Muscle layer of colon (tissue), 2 donors: Measurements from ENCODE around the gene GRID2.

Experiments
- H3K27ac ChIP-seq: one replicate; pipeline ENCODE4 v1.7.0; 2013; ENCODE audit warnings: low read depth, mild to moderate bottlenecking, low read length, moderate library complexity
- H3K27me3 ChIP-seq, 2 donors: one replicate each; pipeline ENCODE4 v1.7.0; 2013; ENCODE audit warnings: low read length in 2 of 2, mild to moderate bottlenecking in 2 of 2; ENCODE audit not compliant: insufficient read depth in 2 of 2, control insufficient read depth in 1 of 2
- H3K36me3 ChIP-seq: one replicate; pipeline ENCODE4 v1.7.0; 2013; ENCODE audit warnings: mild to moderate bottlenecking, low read length; ENCODE audit not compliant: insufficient read depth
- H3K4me1 ChIP-seq: one replicate; pipeline ENCODE4 v1.7.0; 2013; ENCODE audit warnings: mild to moderate bottlenecking, low read length; ENCODE audit not compliant: insufficient read depth
- H3K4me3 ChIP-seq, 2 donors: one replicate each; pipeline ENCODE4 v1.7.0; 2013; ENCODE audit warnings: low read length in 2 of 2, low read depth in 1 of 2, mild to moderate bottlenecking in 1 of 2, moderate library complexity in 1 of 2
- H3K9ac ChIP-seq: one replicate; pipeline ENCODE4 v1.7.0; 2013; ENCODE audit warnings: low read length
- H3K9me3 ChIP-seq: one replicate; pipeline ENCODE4 v1.7.0; 2013; ENCODE audit warnings: mild to moderate bottlenecking, low read length
- donor health status: abdominal sarcoma.
- donor health status: Adenocarcinoma of cecum.

Gene GRID2

GRCh38 chr4:92488496-92488895, 184.7 kb downstream of the GRID2 start:
- no peaks in the 10 kb centered on the region for H3K36me3 ChIP-seq
- no peaks in the 10 kb centered on the region for H3K4me1 ChIP-seq
- H3K4me3 ChIP-seq = no peak overlapping the region
- H3K27ac ChIP-seq = no peak overlapping the region
- H3K27me3 ChIP-seq = no peaks in the 10 kb centered on the region
- H3K9ac ChIP-seq = no peak overlapping the region
- no peaks in the 10 kb centered on the region for H3K9me3 ChIP-seq

DNA sequence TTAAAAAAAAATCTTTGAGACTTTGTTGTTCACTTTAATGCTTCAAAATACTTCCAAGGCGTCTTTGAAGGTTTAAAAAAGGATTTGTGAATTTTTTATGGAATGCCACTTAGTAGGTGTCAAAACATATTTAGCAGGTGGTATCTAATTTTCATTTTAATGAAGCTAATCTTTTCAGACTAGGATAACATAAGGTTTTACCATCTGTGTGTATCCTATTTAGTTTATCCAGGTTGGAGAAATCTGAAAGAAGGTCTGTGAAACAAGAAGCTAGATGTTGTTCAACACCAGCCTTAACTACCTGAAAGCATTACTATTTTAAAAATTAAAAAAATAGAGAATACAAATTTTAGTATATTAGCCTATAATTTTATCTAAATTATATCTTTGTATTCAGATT, 193.4 kb downstream of the GRID2 start:
- H3K27ac ChIP-seq = no peak overlapping the region
- H3K27me3 ChIP-seq = no peaks in the 10 kb centered on the region
- no peak overlapping the region for H3K9ac ChIP-seq
- H3K9me3 ChIP-seq = no peaks in the 10 kb centered on the region
- no peaks in the 10 kb centered on the region for H3K4me1 ChIP-seq
- no peak overlapping the region for H3K4me3 ChIP-seq
- no peaks in the 10 kb centered on the region for H3K36me3 ChIP-seq

- no peaks in the 10 kb centered on the region for H3K9me3 ChIP-seq
- H3K4me1 ChIP-seq = no peaks in the 10 kb centered on the region
- no peak overlapping the region for H3K27ac ChIP-seq
- H3K36me3 ChIP-seq = no peaks in the 10 kb centered on the region
- H3K27me3 ChIP-seq = no peaks in the 10 kb centered on the region
- H3K4me3 ChIP-seq = no peak overlapping the region
- no peak overlapping the region for H3K9ac ChIP-seq
Observed at GRCh38 chr4:92501456-92501855, 197.7 kb downstream of the GRID2 start.

DNA sequence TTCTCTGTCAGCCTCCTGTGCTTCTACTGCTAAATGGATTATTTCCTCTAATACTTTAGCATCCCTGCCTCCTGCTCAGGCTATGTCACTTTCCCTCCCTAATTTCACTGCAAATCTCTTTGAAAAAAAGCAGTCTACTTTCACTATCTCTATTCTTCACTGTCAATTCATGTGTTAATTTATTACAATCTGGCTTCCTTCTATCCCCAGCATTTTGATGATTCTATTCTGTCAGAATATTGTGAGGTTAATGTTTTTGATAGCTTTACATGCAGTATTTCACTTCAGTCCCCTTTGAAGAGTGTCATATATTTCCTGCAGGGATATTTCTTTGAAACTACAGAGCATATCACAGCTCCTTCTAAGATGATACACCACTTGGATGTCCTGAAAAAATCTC, 203.2 kb downstream of the GRID2 start:
- no peak overlapping the region for H3K9ac ChIP-seq
- H3K36me3 ChIP-seq = no peaks in the 10 kb centered on the region
- H3K27me3 ChIP-seq = no peaks in the 10 kb centered on the region
- no peak overlapping the region for H3K27ac ChIP-seq
- no peaks in the 10 kb centered on the region for H3K4me1 ChIP-seq
- no peaks in the 10 kb centered on the region for H3K9me3 ChIP-seq
- no peak overlapping the region for H3K4me3 ChIP-seq

GRCh38 chr4:92514627-92515026, 210.9 kb downstream of the GRID2 start:
- Histone ChIP-seq H3K27me3 (no peaks in the 10 kb centered on the region), H3K4me1 (no peaks in the 10 kb centered on the region), H3K36me3 (no peaks in the 10 kb centered on the region), H3K9me3 (no peaks in the 10 kb centered on the region), H3K4me3 (no peak overlapping the region), H3K27ac (no peak overlapping the region), H3K9ac (no peak overlapping the region)

DNA sequence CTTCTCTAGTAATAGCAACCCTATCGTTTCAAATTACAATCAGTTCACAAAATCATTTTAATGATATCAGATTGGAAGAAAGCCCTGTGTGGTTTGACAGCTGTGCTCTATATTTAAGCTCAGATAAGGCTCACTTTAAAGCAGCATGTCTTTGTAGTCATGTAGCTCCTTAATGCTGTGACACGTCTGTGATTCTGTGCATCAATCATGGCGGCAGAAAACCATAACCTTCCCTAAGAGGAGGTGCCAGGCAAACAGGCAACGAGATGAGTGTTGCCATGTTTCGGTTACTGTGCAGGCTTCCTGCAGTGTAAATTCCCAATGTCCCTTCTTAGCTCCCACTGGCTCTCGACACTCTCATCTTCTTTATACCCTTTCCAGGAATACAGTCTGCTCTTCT, 212.7 kb downstream of the GRID2 start:
- no peaks in the 10 kb centered on the region for H3K36me3 ChIP-seq
- no peaks in the 10 kb centered on the region for H3K27me3 ChIP-seq
- H3K4me1 ChIP-seq = no peaks in the 10 kb centered on the region
- H3K4me3 ChIP-seq = no peak overlapping the region
- H3K9me3 ChIP-seq = no peaks in the 10 kb centered on the region
- H3K9ac ChIP-seq = no peak overlapping the region
- H3K27ac ChIP-seq = no peak overlapping the region

- Histone ChIP-seq H3K27ac (no peak overlapping the region), H3K27me3 (no peaks in the 10 kb centered on the region)
Observed at GRCh38 chr4:92519727-92520126, 216.0 kb downstream of the GRID2 start.

DNA sequence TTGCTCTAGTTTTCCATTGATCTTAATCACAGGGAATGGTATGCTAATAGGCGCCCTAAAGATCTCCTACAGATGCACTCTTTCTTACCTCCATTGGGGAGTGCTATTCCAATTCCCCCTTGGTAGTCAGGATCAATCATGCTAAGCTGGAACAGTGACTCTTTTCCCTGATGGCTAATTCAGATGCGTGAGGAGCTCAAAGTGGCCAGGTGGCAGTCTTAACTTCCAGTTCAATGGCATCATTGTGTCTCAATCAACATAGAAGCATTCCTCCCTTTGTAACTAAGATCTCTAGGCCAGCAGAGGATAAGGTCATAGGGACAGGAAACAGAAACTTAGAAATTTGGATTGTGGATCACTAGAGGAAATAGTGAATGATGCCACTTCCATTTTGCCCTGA, 216.8 kb downstream of the GRID2 start:
- Histone ChIP-seq H3K36me3 (no peaks in the 10 kb centered on the region), H3K9me3 (no peaks in the 10 kb centered on the region), H3K27me3 (no peaks in the 10 kb centered on the region), H3K27ac (no peak overlapping the region), H3K4me3 (peak overlapping the region in 1 of 2 donors; percentile 18), H3K9ac (no peak overlapping the region), H3K4me1 (no peaks in the 10 kb centered on the region)

More at GRCh38 chr4:92519727-92520126, 216.0 kb downstream of the GRID2 start:
- H3K36me3 ChIP-seq = no peaks in the 10 kb centered on the region
- H3K4me1 ChIP-seq = no peaks in the 10 kb centered on the region
- no peaks in the 10 kb centered on the region for H3K9me3 ChIP-seq
- no peak overlapping the region for H3K4me3 ChIP-seq
- H3K9ac ChIP-seq = no peak overlapping the region

DNA sequence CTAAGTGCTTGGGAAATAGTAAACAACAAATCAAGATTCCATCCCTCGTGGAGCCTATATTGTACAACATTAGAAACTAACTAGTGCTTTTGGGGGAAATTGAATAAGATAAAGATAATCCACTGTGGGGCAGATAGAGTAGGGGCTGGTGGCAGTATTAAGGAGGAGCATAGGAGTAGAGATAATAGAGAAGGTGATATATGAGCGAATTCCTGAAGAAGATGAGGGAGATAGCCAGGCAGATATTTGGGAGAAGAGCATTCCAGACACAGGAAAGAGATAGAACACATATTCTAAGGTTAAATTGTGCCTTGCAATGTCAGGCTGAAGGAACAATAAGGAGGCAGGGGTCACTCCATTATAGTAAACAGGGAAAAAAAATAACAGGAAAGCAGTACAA, 218.2 kb downstream of the GRID2 start:
- no peaks in the 10 kb centered on the region for H3K36me3 ChIP-seq
- no peak overlapping the region for H3K9ac ChIP-seq
- no peaks in the 10 kb centered on the region for H3K27me3 ChIP-seq
- H3K4me3 ChIP-seq = no peak overlapping the region
- H3K9me3 ChIP-seq = no peaks in the 10 kb centered on the region
- no peak overlapping the region for H3K27ac ChIP-seq
- H3K4me1 ChIP-seq = no peaks in the 10 kb centered on the region

- no peaks in the 10 kb centered on the region for H3K36me3 ChIP-seq
- no peaks in the 10 kb centered on the region for H3K9me3 ChIP-seq
- H3K9ac ChIP-seq = no peak overlapping the region
- no peak overlapping the region for H3K27ac ChIP-seq
- no peak overlapping the region for H3K4me3 ChIP-seq
- no peaks in the 10 kb centered on the region for H3K27me3 ChIP-seq
- no peaks in the 10 kb centered on the region for H3K4me1 ChIP-seq
Observed at GRCh38 chr4:92522356-92522755, 218.6 kb downstream of the GRID2 start.

DNA sequence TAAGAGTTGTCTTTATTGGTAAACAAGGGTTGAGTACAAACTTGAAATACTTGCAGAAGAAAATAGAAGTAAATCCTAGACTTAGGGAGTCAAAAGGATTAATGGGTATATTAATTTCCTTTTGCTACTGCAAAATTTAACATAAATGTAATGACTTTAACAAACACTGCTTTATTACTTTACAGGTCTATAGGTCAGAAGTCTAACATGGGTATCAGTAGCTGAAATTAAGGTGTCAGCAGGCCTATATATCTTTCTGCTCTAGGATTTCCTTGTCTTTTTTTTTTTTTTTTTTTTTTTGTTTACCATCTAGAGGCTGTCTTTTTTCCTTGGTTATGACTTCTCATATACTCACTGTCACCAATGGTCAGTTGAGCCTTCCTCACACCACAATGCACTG, 220.4 kb downstream of the GRID2 start:
- no peak overlapping the region for H3K4me3 ChIP-seq
- no peaks in the 10 kb centered on the region for H3K36me3 ChIP-seq
- H3K9ac ChIP-seq = no peak overlapping the region
- H3K27me3 ChIP-seq = no peaks in the 10 kb centered on the region
- no peak overlapping the region for H3K27ac ChIP-seq
- H3K9me3 ChIP-seq = no peaks in the 10 kb centered on the region
- no peaks in the 10 kb centered on the region for H3K4me1 ChIP-seq

DNA sequence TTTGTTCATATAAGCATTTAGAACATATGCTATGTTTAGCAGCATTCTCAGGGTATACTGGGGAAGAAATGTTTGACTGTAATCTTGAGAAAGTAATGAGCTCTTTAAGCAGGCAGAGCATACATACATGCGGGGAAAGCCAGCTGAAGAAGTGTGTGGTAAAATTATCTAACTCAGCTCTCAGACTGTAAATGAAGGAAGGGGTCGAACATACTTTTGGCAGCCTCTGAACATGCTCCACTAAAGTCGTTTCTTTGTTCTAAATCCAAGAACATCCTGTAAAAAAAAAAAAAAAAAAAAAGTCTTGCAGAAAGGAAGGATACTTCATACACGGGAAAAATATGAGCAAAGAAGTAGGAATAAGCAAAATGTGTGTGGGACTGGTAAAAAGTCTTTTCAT, 224.8 kb downstream of the GRID2 start:
- Histone ChIP-seq H3K9ac (no peak overlapping the region), H3K36me3 (no peaks in the 10 kb centered on the region), H3K9me3 (no peaks in the 10 kb centered on the region), H3K4me3 (no peak overlapping the region), H3K27ac (no peak overlapping the region), H3K4me1 (no peaks in the 10 kb centered on the region), H3K27me3 (no peaks in the 10 kb centered on the region)
